Stimulated activated CD8-positive, alpha-beta memory T cell treated with anti-CD3 and anti-CD28 coated beads, Interleukin-12 subunit alpha, Interleukin-12 subunit beta, amount 100 ng/mL, for 4 hours (primary cell): ENCODE measurements around the gene HTR3A.

Experiments used
- DNase-seq: peaks from one replicate; pipeline ENCODE4 v3.0.0-alpha.2; 2020; ENCODE audit warnings: low read depth

Gene HTR3A

DNA sequence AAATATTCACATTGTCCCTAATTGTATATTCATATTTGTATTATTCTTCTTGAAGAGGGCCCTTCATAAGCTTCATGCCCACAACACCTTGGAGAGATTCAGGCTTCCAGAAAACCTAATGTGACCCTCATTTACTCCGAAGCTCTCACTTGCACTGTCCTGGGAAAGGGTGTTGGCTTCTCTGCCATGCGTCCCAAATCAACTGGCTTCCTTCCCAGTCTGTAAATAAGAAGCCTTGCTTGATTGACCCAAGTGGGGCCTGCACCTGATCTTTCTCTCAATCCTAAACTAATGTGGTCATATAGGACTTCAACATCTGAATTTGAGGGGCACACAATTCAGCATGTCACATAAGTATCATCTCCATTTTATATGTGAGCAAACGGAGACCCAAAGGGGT is 44.1 kb downstream of the HTR3A start:
- no peak for DNase-seq

- no peak for DNase-seq
Observed at GRCh38 chr11:114019574-114019973, 44.7 kb downstream of the HTR3A start.

GRCh38 chr11:114025329-114025907 is 50.5 kb downstream of the HTR3A start:
- DNase-seq = no peak

- no peak for DNase-seq
Observed at GRCh38 chr11:114026355-114026754, 51.4 kb downstream of the HTR3A start.

GRCh38 chr11:114027391-114027790 is 52.5 kb downstream of the HTR3A start:
- DNase-seq = no peak

- no peak for DNase-seq
Observed at GRCh38 chr11:114027926-114028325, 53.0 kb downstream of the HTR3A start.

- DNase-seq = no peak
Observed at GRCh38 chr11:114031246-114031966, 56.5 kb downstream of the HTR3A start.

GRCh38 chr11:114031967-114032320 is 57.0 kb downstream of the HTR3A start:
- no peak for DNase-seq

- no peak for DNase-seq
Observed at GRCh38 chr11:114033066-114033465, 58.2 kb downstream of the HTR3A start.

DNA sequence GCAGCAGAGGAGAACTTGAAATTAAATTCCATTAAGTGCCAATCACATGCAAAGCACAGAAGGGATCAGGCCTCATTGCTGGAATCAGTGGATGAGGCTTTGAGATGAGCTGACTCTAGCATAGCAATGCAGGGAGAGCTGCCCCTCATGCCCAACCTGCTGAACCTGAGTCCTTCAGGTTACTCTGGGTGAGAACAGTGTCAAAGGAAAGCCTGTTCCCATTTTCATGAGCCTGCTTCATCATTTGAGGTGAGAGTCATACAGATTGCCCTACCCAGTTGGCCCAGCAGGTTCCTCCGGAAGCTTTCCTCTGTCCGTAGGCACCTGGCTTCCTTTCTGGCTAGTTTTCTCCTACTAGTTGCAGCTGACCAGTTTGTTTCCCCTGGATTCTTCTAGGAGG is 58.7 kb downstream of the HTR3A start:
- no peak for DNase-seq

DNA sequence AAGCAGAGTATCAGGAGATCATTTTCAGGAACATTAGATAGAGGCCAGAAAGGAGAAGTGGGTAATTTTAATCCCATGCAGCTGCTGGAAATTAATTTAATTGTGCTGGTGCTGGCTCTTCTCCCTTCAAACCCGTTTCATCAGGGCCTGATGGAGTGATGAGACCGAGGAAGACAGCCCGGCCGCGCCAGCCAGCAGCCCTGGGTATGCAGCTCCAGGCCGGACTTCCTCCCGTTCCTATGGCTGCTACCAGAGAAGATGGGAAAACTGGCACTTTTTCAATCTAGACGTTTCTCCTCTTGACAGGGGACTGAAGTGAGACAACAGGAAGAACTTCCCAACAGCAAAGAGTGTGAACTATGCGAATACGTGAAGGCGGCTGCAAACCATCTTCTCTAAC is 60.0 kb downstream of the HTR3A start:
- no peak for DNase-seq

DNA sequence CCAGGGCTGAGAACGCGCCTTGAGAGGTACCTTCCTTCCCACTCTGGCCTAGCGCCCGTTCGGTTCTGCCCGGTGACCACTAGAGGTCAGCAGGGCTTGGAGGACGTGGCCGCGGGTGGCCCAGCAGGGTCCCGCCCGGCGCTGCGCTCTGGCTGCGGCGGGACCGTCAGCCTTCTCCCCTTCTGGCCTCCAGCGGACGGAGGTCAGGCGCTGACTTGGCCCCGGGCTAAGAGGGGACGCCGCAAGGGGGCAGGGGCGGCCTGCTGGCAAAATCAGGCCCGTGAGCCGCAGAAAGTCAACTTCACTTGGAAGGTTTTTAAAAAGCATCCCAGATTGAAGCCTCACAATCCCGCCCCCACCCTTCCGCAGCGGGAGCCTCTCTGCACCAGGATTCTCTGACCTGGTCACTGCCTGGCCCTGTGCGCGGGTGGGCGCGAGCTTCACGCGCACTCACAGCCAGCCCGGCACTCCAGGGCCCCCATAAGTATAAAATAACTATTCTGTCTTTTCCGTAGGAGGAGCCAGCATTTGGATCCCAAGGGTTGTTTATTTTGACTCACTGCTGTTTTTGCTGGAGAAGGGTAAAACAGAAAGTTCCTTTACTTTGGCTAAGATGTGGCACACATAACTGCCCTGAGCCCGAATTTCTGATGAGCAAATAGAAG is 61.4 kb downstream of the HTR3A start:
- DNase-seq = peak; percentile 23

DNA sequence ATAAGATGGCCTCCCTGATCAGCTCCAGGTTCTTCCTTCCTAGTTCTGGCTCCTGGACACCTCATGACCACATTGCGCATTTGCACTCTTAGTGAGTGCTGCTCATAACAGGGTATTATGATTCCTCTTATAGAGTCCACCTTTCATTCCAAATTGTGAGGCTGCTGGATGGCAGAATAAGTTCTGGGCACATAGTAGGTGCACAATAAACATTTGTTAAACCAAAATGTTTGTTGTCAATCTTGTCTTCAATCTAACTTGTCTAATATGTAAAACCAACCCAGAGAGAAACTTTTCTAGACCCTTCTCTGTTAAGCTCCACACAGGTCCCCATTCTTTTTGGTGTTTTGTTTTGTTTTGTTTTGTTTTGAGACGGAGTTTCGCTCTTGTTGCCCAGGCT is 62.0 kb downstream of the HTR3A start:
- DNase-seq = no peak

DNA sequence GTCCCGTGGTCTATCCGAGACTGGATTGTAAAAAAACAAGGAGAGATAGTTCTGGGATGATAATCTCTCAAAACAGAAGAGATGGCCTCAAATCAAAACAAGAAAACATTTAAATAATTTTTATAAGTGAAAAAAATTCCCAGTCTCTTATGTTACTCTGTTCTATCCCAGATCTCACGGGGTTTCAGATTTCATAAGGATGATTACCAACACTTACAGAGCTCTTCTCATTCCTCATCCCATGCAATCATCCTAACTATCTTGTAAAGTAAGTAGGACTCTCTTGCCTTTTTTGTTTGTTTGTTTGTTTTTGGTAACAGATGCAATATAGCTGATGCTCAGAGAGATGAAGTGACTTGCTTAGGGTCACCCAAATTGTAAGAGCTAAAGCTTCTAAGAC is 64.6 kb downstream of the HTR3A start:
- no peak for DNase-seq
